K562 (cell line): ENCODE measurements around the gene MPHOSPH9. TPM values are rescaled to one million over a fixed set of nuclear protein-coding genes. Genes with fewer than 3 reads are reported as not detected.

Experiments used
- ARHGAP35 ChIP-seq: fragments of 450-650 bp; IDR thresholded peaks from 2 replicates; pipeline ENCODE4 v1.6.1; 2018; ENCODE audit not compliant: partially characterized antibody
- EHMT2 ChIP-seq: fragments of 450-650 bp; IDR thresholded peaks from 2 replicates; pipeline ENCODE4 v1.6.1; 2018; ENCODE audit warnings: antibody characterized with exemption
- MLX ChIP-seq, 2 experiments: fragments of 450-650 bp in 1 of 2; sonication (generic) in 1 of 2; formaldehyde crosslinking; conservative IDR thresholded peaks; 2 replicates each; pipeline versions ENCODE4 v1.4.0 to v1.8.1; 2020 to 2022; ENCODE audit warnings: mild to moderate bottlenecking in 1 of 2, missing genetic modification reagents in 1 of 2
- NCOA2 ChIP-seq, 2 experiments: fragments of 450-650 bp; IDR thresholded peaks; 2 replicates each; pipeline ENCODE4 v1.6.1; 2018; ENCODE audit warnings: mild to moderate bottlenecking in 2 of 2, moderate library complexity in 1 of 2; ENCODE audit not compliant: partially characterized antibody in 2 of 2
- SMAD3 ChIP-seq: fragments of 450-650 bp; formaldehyde crosslinking; conservative IDR thresholded peaks from 2 replicates; pipeline ENCODE4 v1.4.0; 2020; ENCODE audit warnings: mild to moderate bottlenecking
- STAT5B ChIP-seq: fragments of 250-450 bp; sonication (Bioruptor Pico); IDR thresholded peaks from 2 replicates; pipeline ENCODE4 v1.8.0; 2021; ENCODE audit warnings: mild to moderate bottlenecking, inconsistent platforms
- TGIF2 ChIP-seq: sonication (generic); formaldehyde crosslinking; IDR thresholded peaks from 2 replicates; pipeline ENCODE4 v1.8.1; 2022; ENCODE audit warnings: mild to moderate bottlenecking, missing genetic modification reagents, moderate library complexity
- ZBTB40 ChIP-seq, 2 experiments: fragments of 450-650 bp in 1 of 2; sonication (generic) in 1 of 2; formaldehyde crosslinking in 1 of 2; IDR thresholded peaks; 2 replicates each; pipeline versions ENCODE4 v1.7.1 to v1.9.0; 2016 to 2022; ENCODE audit warnings: inconsistent platforms in 1 of 2, mild to moderate bottlenecking in 1 of 2, missing genetic modification reagents in 1 of 2
- ZFP91 ChIP-seq: sonication (generic); formaldehyde crosslinking; IDR thresholded peaks from 2 replicates; pipeline ENCODE4 v1.8.0; 2022; ENCODE audit warnings: mild to moderate bottlenecking, missing genetic modification reagents
- ZNF324 ChIP-seq: fragments of 250-450 bp; sonication (Bioruptor Pico); IDR thresholded peaks from 2 replicates; pipeline ENCODE4 v1.4.0; 2020; ENCODE audit warnings: mild to moderate bottlenecking
- ZNF444 ChIP-seq: fragments of 250-450 bp; sonication (Bioruptor Pico); IDR thresholded peaks from 2 replicates; pipeline ENCODE4 v1.4.0; 2020; ENCODE audit warnings: mild to moderate bottlenecking, moderate library complexity
- polyA plus RNA-seq, 8 experiments: library from polyadenylated mRNA; depleted of rRNA in 4 of 8; stranded (reverse) in 5 of 8; unstranded in 3 of 8; fragments of >200 nt; fragmentation: Nextera tagmentation in 2 of 8; fragmentation: Illumina TruSeq in 1 of 8; extraction: Ambion mirVana in 2 of 8; extraction: Trizol in 1 of 8; gene quantifications; 2 replicates each; pipeline versions ENCODE4 v1.2.1 to v1.2.3, GENCODE V29; 2011 to 2014; ENCODE audit warnings: inconsistent platforms in 1 of 8, missing spikeins in 1 of 8
- total RNA-seq, 7 experiments: library from RNA; depleted of rRNA in 6 of 7; stranded (reverse); fragments of >200 nt in 6 of 7; fragmentation: Illumina TruSeq in 2 of 7; extraction: Trizol in 2 of 7; gene quantifications; 2 replicates each; pipeline versions ENCODE4 v1.2.1 to v1.2.3, GENCODE V29; 2011 to 2021; ENCODE audit warnings: low replicate concordance in 1 of 7

MPHOSPH9 gene
- total and polyA plus RNA-seq, 9 of the 15 experiments (the other 6 are each of a cell fraction or from before 2014, with no cell fraction given): 14.2 to 103 (median 54.5) TPM

- TF ChIP-seq ZBTB40 (IDR thresholded peaks at IDR 0.05): no peak
- no peak for TF ChIP-seq ZBTB40 (CRISPR knock-in tag; IDR thresholded peaks at IDR 0.05)
- no peak for TF ChIP-seq ZNF324 (CRISPR knock-in tag)
- TF ChIP-seq STAT5B (CRISPR knock-in tag): no peak
- TF ChIP-seq TGIF2 (CRISPR knock-in tag): no peak
- TF ChIP-seq ARHGAP35: no peak
- TF ChIP-seq ZFP91 (CRISPR knock-in tag): no peak; the same call in 1 of the 2 replicates
- TF ChIP-seq EHMT2: no peak
- TF ChIP-seq NCOA2 (IDR thresholded peaks at IDR 0.05; ENCODE audit: partially characterized antibody in 2 of 2): no peak
- no peak for TF ChIP-seq ZNF444 (CRISPR knock-in tag)
- TF ChIP-seq SMAD3 (CRISPR knock-in tag): peak; percentile 71; the same call in 1 of the 2 replicates
- TF ChIP-seq MLX (CRISPR knock-in tag; conservative IDR thresholded peaks at IDR 0.05): no peak; a peak in 1 of 4 replicates
Measured at GRCh38 chr12:123232807-123233504, at the start of gene MPHOSPH9, which contains the start of gene MTRFR (continued).
